IMR-90 (cell line): ENCODE measurements around the gene GAS7. TPM values are rescaled to one million over a fixed set of nuclear protein-coding genes. Genes with fewer than 3 reads are reported as not detected.

Source experiments
- ATAC-seq: fragments of 200-7000 bp; cut with Tn5 transposase; 2 replicates; pipeline ENCODE4 v1.9.1; 2020; ENCODE audit warnings: low read depth, mild to moderate bottlenecking, moderate library complexity
- BruUV-seq: library from RNA; stranded (reverse); fragments of 400-500 nt; replicated peaks from 2 replicates; lab custom pipeline; 2021; lab: Mats Ljungman, UMichigan
- CTCF ChIA-PET: fragments of 300-600 bp; formaldehyde crosslinking; extraction: SDS; loops from one replicate; lab custom pipeline; 2021; ENCODE audit warnings: antibody characterized with exemption; lab: Yijun Ruan, JAX
- POLR2A ChIA-PET: fragments of 300-600 bp; sonication (Branson Sonifier 250); formaldehyde crosslinking; loops from one replicate; lab custom pipeline; 2022; ENCODE audit warnings: antibody characterized with exemption; ENCODE audit not compliant: unreplicated experiment; lab: Charles Lee
- DNase-seq: peaks from one replicate; pipeline ENCODE4 v3.0.0; 2013
- H2AFZ ChIP-seq: replicated peaks from 2 replicates; pipeline ENCODE3; 2013; ENCODE audit warnings: low read length, mild to moderate bottlenecking; ENCODE audit not compliant: poor library complexity
- H2AK5ac ChIP-seq: 2 replicates; pipeline ENCODE4 v1.6.1; 2013; ENCODE audit warnings: low read depth, low read length, inconsistent platforms
- H2AK9ac ChIP-seq: replicated peaks from 2 replicates; pipeline ENCODE3; 2013; ENCODE audit warnings: mild to moderate bottlenecking, low read depth, low read length, moderate library complexity; ENCODE audit not compliant: poor library complexity
- H2BK120ac ChIP-seq: 2 replicates; pipeline ENCODE4 v1.6.1; 2013; ENCODE audit warnings: low read depth, low read length, inconsistent platforms
- H2BK15ac ChIP-seq: 3 replicates; pipeline ENCODE4 v1.6.1; 2013; ENCODE audit warnings: low read depth, low read length, inconsistent platforms
- H2BK20ac ChIP-seq: 2 replicates; pipeline ENCODE4 v1.6.1; 2013; ENCODE audit warnings: low read depth, mild to moderate bottlenecking, inconsistent platforms, low read length, moderate library complexity
- H2BK5ac ChIP-seq: 2 replicates; pipeline ENCODE4 v1.6.1; 2013; ENCODE audit warnings: mild to moderate bottlenecking, low read depth, low read length, inconsistent platforms; ENCODE audit not compliant: poor library complexity, severe bottlenecking
- H3K14ac ChIP-seq: replicated peaks from 2 replicates; pipeline ENCODE4 v1.6.1; 2013; ENCODE audit warnings: low read depth, low read length, inconsistent platforms
- H3K18ac ChIP-seq: 2 replicates; pipeline ENCODE4 v1.6.1; 2013; ENCODE audit warnings: low read depth, low read length, control low read depth
- H3K23ac ChIP-seq: 2 replicates; pipeline ENCODE4 v1.6.1; 2013; ENCODE audit warnings: low read depth, low read length, inconsistent platforms
- H3K27ac ChIP-seq: 2 replicates; pipeline ENCODE4 v1.5.1; 2013; ENCODE audit warnings: mild to moderate bottlenecking, control low read depth, low read length; ENCODE audit not compliant: insufficient read depth
- H3K27me3 ChIP-seq: 2 replicates; pipeline ENCODE4 v1.6.1; 2013; ENCODE audit warnings: low read length; ENCODE audit not compliant: control insufficient read depth, insufficient read depth
- H3K36me3 ChIP-seq: 2 replicates; pipeline ENCODE4 v1.6.1; 2013; ENCODE audit warnings: low read length, mixed read lengths; ENCODE audit not compliant: control insufficient read depth, insufficient read depth
- H3K4ac ChIP-seq: 2 replicates; pipeline ENCODE4 v1.6.1; 2013; ENCODE audit warnings: low read depth, low read length, inconsistent platforms
- H3K4me1 ChIP-seq: 2 replicates; pipeline ENCODE4 v1.6.1; 2013; ENCODE audit warnings: low read length, mixed read lengths; ENCODE audit not compliant: control insufficient read depth, insufficient read depth
- H3K4me2 ChIP-seq: 2 replicates; pipeline ENCODE4 v1.6.1; 2013; ENCODE audit warnings: low read depth, mild to moderate bottlenecking, control low read depth, low read length, moderate library complexity
- H3K4me3 ChIP-seq: 2 replicates; pipeline ENCODE4 v1.5.1; 2013; ENCODE audit warnings: low read depth, mild to moderate bottlenecking, control low read depth, low read length, moderate library complexity; ENCODE audit not compliant: insufficient read depth
- H3K56ac ChIP-seq: 2 replicates; pipeline ENCODE4 v1.6.1; 2013; ENCODE audit warnings: low read length, inconsistent platforms; ENCODE audit not compliant: insufficient read depth; ENCODE audit errors: extremely low read depth
- H3K79me1 ChIP-seq, 2 experiments: 2 replicates each; pipeline ENCODE4 v1.6.1; 2013; ENCODE audit warnings: low read length in 2 of 2, inconsistent platforms in 1 of 2, low read depth in 1 of 2
- H3K9ac ChIP-seq: 2 replicates; pipeline ENCODE4 v1.6.1; 2013; ENCODE audit warnings: low read depth, low read length, control low read depth
- H3K9me1 ChIP-seq: 2 replicates; pipeline ENCODE4 v1.6.1; 2013; ENCODE audit warnings: low read length, inconsistent platforms; ENCODE audit not compliant: insufficient read depth
- H3K9me3 ChIP-seq: 2 replicates; pipeline ENCODE4 v1.6.1; 2013; ENCODE audit warnings: low read length; ENCODE audit not compliant: control insufficient read depth, insufficient read depth
- H4K20me1 ChIP-seq: 2 replicates; pipeline ENCODE4 v1.6.1; 2013; ENCODE audit warnings: low read length, inconsistent platforms; ENCODE audit not compliant: insufficient read depth
- H4K5ac ChIP-seq: 2 replicates; pipeline ENCODE4 v1.6.1; 2013; ENCODE audit warnings: mild to moderate bottlenecking, low read depth, low read length, control low read depth
- H4K8ac ChIP-seq, 2 experiments: 2 replicates each; pipeline ENCODE4 v1.6.1; 2013; ENCODE audit warnings: low read depth in 2 of 2, low read length in 2 of 2, control low read depth in 1 of 2, inconsistent platforms in 1 of 2
- H4K91ac ChIP-seq: 2 replicates; pipeline ENCODE4 v1.6.1; 2013; ENCODE audit warnings: low read depth, low read length, inconsistent platforms; ENCODE audit not compliant: insufficient read depth
- CHD1 ChIP-seq: IDR thresholded peaks from 2 replicates; pipeline ENCODE4 v1.6.1; 2012; ENCODE audit warnings: low read depth, low read length, improper control_type of control experiment
- ELK1 ChIP-seq: fragments of 150-350 bp; IDR thresholded peaks from 2 replicates; pipeline ENCODE4 v1.6.1; 2016; ENCODE audit warnings: low read depth, mild to moderate bottlenecking, low read length, moderate library complexity, borderline replicate concordance
- MAFK ChIP-seq: IDR thresholded peaks from 2 replicates; pipeline ENCODE4 v1.6.1; 2012; ENCODE audit warnings: low read depth, low read length, improper control_type of control experiment
- MAZ ChIP-seq: IDR thresholded peaks from 2 replicates; pipeline ENCODE4 v1.6.1; 2012; ENCODE audit warnings: low read depth, mild to moderate bottlenecking, low read length, improper control_type of control experiment, moderate library complexity, borderline replicate concordance
- MXI1 ChIP-seq: IDR thresholded peaks from 2 replicates; pipeline ENCODE4 v1.6.1; 2012; ENCODE audit warnings: low read depth, mild to moderate bottlenecking, low read length, moderate library complexity, borderline replicate concordance
- NFE2L2 ChIP-seq: fragments of 150-350 bp; IDR thresholded peaks from 2 replicates; pipeline ENCODE4 v1.6.1; 2016; ENCODE audit warnings: low read depth, mild to moderate bottlenecking, low read length
- POLR2A ChIP-seq: IDR thresholded peaks from 2 replicates; pipeline ENCODE4 v1.6.1; 2012; ENCODE audit warnings: mild to moderate bottlenecking, low read depth, low read length
- RCOR1 ChIP-seq: IDR thresholded peaks from 2 replicates; pipeline ENCODE4 v1.6.1; 2012; ENCODE audit warnings: mild to moderate bottlenecking, low read length, improper control_type of control experiment; ENCODE audit not compliant: insufficient replicate concordance
- SMC3 ChIP-seq: fragments of 150-350 bp; IDR thresholded peaks from 2 replicates; pipeline ENCODE4 v1.6.1; 2016; ENCODE audit warnings: low read depth, mild to moderate bottlenecking, antibody characterized with exemption, low read length, moderate library complexity
- WGBS, 2 experiments: methylation state at CpG; one replicate each; pipeline versions ENCODE4 v1.1.5 to v1.1.7; 2013; ENCODE audit warnings: missing lambda C conversion rate in 2 of 2; ENCODE audit not compliant: insufficient read length in 1 of 2; ENCODE audit errors: extremely low coverage in 2 of 2; 5-methylcytosine and 5-hydroxymethylcytosine counted together
- dilution Hi-C: fragments of 300-500 bp; cut with HindIII; formaldehyde crosslinking; loops from one replicate; pipeline ENCODE4 v1.14.3; 2018; ENCODE audit warnings: low sequenced_read_pairs; ENCODE audit not compliant: unreplicated experiment
- in situ Hi-C: fragments of 300-500 bp; cut with MboI; formaldehyde crosslinking; loops from 3 replicates; pipeline ENCODE4 v1.14.3; 2019; ENCODE audit warnings: low sequenced_read_pairs, inconsistent platforms, mixed read lengths
- intact Hi-C: fragments of 100-400 bp; cut with micrococcal nuclease; formaldehyde crosslinking; loops from 2 replicates; pipeline ENCODE4 v1.10.0; 2022
- polyA plus RNA-seq, 3 experiments: library from polyadenylated mRNA; depleted of rRNA; stranded (reverse); fragments of >200 nt; gene quantifications; 2 replicates each; pipeline ENCODE4 v1.2.3, GENCODE V29; 2012; ENCODE audit warnings: low replicate concordance in 1 of 3
- total RNA-seq: library from RNA; depleted of rRNA; stranded (reverse); fragments of >200 nt; gene quantifications from 2 replicates; pipeline ENCODE4 v1.2.3, GENCODE V29; 2012

The GAS7 gene
- total and polyA plus RNA-seq, 2 of the 4 experiments (the other 2 are of a cell fraction): 4.6 to 5.0 TPM

GRCh38 chr17:10192461-10192860, 5.9 kb downstream of the GAS7 start:
- POLR2A ChIA-PET: interaction anchor here (0.6 kb wide), 1 partner anchor 60 kb away, joined by 5 read pairs; no protein-coding TSS in a partner anchor

More at GRCh38 chr17:10192461-10192860, 5.9 kb downstream of the GAS7 start:
- H4K20me1 ChIP-seq: peaks cover 3% of the 10 kb centered on the region; the same call in 1 of the 2 replicates
- no peak overlapping the region for H2BK5ac ChIP-seq
- H2AK5ac ChIP-seq: peak overlapping the region; percentile 56
- 90% methylated on average over 2 of the region's 5 CpGs; no CpG with 5 or more reads in 1 of the 2 experiments for WGBS, 2 experiments
- no peaks in the 10 kb centered on the region for H3K27me3 ChIP-seq
- CTCF ChIA-PET: interaction anchor here (0.8 kb wide), 1 partner anchor 34 kb away, joined by 4 read pairs; no protein-coding TSS in a partner anchor
- H3K4me3 ChIP-seq: no peak overlapping the region
- dilution Hi-C loops (no loop called here), in situ Hi-C loops (no loop called here), intact Hi-C loops (no loop called here)
- no peak overlapping the region for H3K56ac ChIP-seq
- H4K8ac ChIP-seq: peak overlapping the region in 1 of 2 experiments; percentile 61; a peak in 1 of 4 replicates
- H2BK120ac ChIP-seq: peak overlapping the region; percentile 51
- H3K23ac ChIP-seq: no peak overlapping the region
- H3K9me3 ChIP-seq: peaks cover 6% of the 10 kb centered on the region
- BruUV-seq: no TSS peak
- no peaks in the 10 kb centered on the region for H3K36me3 ChIP-seq
- H2BK15ac ChIP-seq: peak overlapping the region; percentile 61; the same call in 2 of the 3 replicates
- peaks cover 4% of the 10 kb centered on the region; the same call in 1 of the 2 replicates for H3K9me1 ChIP-seq
- peak overlapping the region; percentile 48; the same call in 1 of the 2 replicates for H2BK20ac ChIP-seq
- TF ChIP-seq RCOR1: no peak
- TF ChIP-seq MAFK: no peak
- no peak for TF ChIP-seq NFE2L2
- TF ChIP-seq MAZ: no peak
- TF ChIP-seq SMC3: no peak
- no peak for TF ChIP-seq POLR2A
- no peak for TF ChIP-seq CHD1
- no peak for TF ChIP-seq MXI1
- no peak for TF ChIP-seq ELK1
- peaks cover 10% of the 10 kb centered on the region for H3K4me1 ChIP-seq
- H3K4ac ChIP-seq: peak overlapping the region; percentile 15; the same call in 1 of the 2 replicates
- peak overlapping the region; percentile 3; the same call in 1 of the 2 replicates for H3K18ac ChIP-seq
- H3K14ac ChIP-seq: peak overlapping the region; percentile 19
- peaks cover 0 to 15% of the 10 kb centered on the region in 2 experiments; a peak in 2 of 4 replicates for H3K79me1 ChIP-seq
- DNase-seq (no peak), ATAC-seq (peak; percentile 53)
- H2AFZ ChIP-seq: no peak overlapping the region
- H3K4me2 ChIP-seq: 0 out of 2 replicates have a peak overlapping the region, but pooled peaks have one; percentile 5
- no peak overlapping the region for H4K5ac ChIP-seq
- no peak overlapping the region for H3K9ac ChIP-seq
- peak overlapping the region; percentile 13; the same call in 1 of the 2 replicates for H3K27ac ChIP-seq
- peak overlapping the region; percentile 47 for H2AK9ac ChIP-seq
- H4K91ac ChIP-seq: no peak overlapping the region
